CD4-positive, alpha-beta memory T cell (primary cell): ENCODE results near the gene SENP6. TPM values are rescaled to one million over a fixed set of nuclear protein-coding genes. Genes with fewer than 3 reads are reported as not detected.
A peak's percentile ranks its signal among the peaks of the same experiment; 100 is the strongest.

Source experiments
- CTCF ChIA-PET: fragments of 350-600 bp; sonication (Branson Sonifier 250); formaldehyde crosslinking; loops from one replicate; lab custom pipeline; 2021; ENCODE audit warnings: inconsistent platforms; ENCODE audit not compliant: partially characterized antibody; lab: Charles Lee
- POLR2A ChIA-PET: fragments of 350-600 bp; sonication (Branson Sonifier 250); formaldehyde crosslinking; loops from one replicate; lab custom pipeline; 2021; ENCODE audit not compliant: partially characterized antibody; lab: Charles Lee
- DNase-seq, 5 donors: peaks; one replicate each; pipeline versions ENCODE4 v3.0.0 to v3.0.0-alpha.2; 2020 to 2022; ENCODE audit warnings: mixed read lengths in 1 of 5
- H3K27ac ChIP-seq: one replicate; pipeline ENCODE4 v1.7.0; 2013; ENCODE audit warnings: low read depth, low read length
- H3K27me3 ChIP-seq: 2 replicates; pipeline ENCODE4 v1.7.0; 2013; ENCODE audit warnings: mild to moderate bottlenecking, low read length, moderate library complexity; ENCODE audit not compliant: insufficient read depth
- H3K36me3 ChIP-seq: 2 replicates; pipeline ENCODE4 v1.7.0; 2013; ENCODE audit warnings: mild to moderate bottlenecking, low read length, moderate library complexity; ENCODE audit not compliant: insufficient read depth
- H3K4me1 ChIP-seq: 2 replicates; pipeline ENCODE4 v1.7.0; 2013; ENCODE audit warnings: mild to moderate bottlenecking, low read length, moderate library complexity; ENCODE audit not compliant: insufficient read depth
- H3K4me3 ChIP-seq, 2 donors: one replicate each; pipeline ENCODE4 v1.7.0; 2013; ENCODE audit warnings: low read length in 2 of 2, mild to moderate bottlenecking in 1 of 2
- H3K9me3 ChIP-seq, 2 donors: one replicate each; pipeline ENCODE4 v1.7.0; 2013; ENCODE audit warnings: low read length in 2 of 2, control low read depth in 1 of 2; ENCODE audit not compliant: control insufficient read depth in 1 of 2
- H3K27ac Mint-ChIP-seq, 7 donors: one replicate each; pipeline ENCODE4 v1.8.0; 2020 to 2021; ENCODE audit warnings: mixed read lengths in 7 of 7, mild to moderate bottlenecking in 6 of 7, inconsistent platforms in 3 of 7, moderate library complexity in 3 of 7
- H3K27me3 Mint-ChIP-seq, 2 donors: one replicate each; pipeline ENCODE4 v1.8.0; 2020 to 2021; ENCODE audit warnings: mixed read lengths in 2 of 2
- H3K36me3 Mint-ChIP-seq, 2 donors: one replicate each; pipeline ENCODE4 v1.8.0; 2020 to 2021; ENCODE audit warnings: mixed read lengths in 2 of 2, inconsistent platforms in 1 of 2, mild to moderate bottlenecking in 1 of 2
- H3K4me1 Mint-ChIP-seq, 4 donors: one replicate each; pipeline ENCODE4 v1.8.0; 2020 to 2021; ENCODE audit warnings: mixed read lengths in 4 of 4, mild to moderate bottlenecking in 1 of 4
- H3K4me3 Mint-ChIP-seq, 8 donors: one replicate each; pipeline ENCODE4 v1.8.0; 2020 to 2021; ENCODE audit warnings: mixed read lengths in 8 of 8, mild to moderate bottlenecking in 7 of 8, moderate library complexity in 6 of 8, inconsistent platforms in 3 of 8
- H3K9me3 Mint-ChIP-seq, 8 donors: one replicate each; pipeline ENCODE4 v1.8.0; 2020 to 2021; ENCODE audit warnings: mixed read lengths in 8 of 8, mild to moderate bottlenecking in 5 of 8, inconsistent platforms in 3 of 8, moderate library complexity in 1 of 8
- intact Hi-C: fragments of 100-400 bp; cut with micrococcal nuclease; formaldehyde crosslinking; loops from one replicate; pipeline ENCODE4 v1.15.1; 2023
- polyA plus RNA-seq, 2 donors: library from polyadenylated mRNA; unstranded; fragments of 300-500 nt; fragmentation: Illumina TruSeq; gene quantifications; one replicate each; pipeline ENCODE4 v1.2.3, GENCODE V29; 2021
- total RNA-seq, 2 experiments: library from RNA; stranded (reverse); gene quantifications; one replicate each; pipeline ENCODE4 v1.2.3, GENCODE V29; 2021

The SENP6 gene
- total RNA-seq (100 to 1,000 TPM; 131 to 134 TPM), polyA plus RNA-seq (10 to 100 TPM; 36.2 to 70.5 TPM)

- peaks cover 43 to 75% (median 60%) of the 10 kb centered on the region in 4 donors for H3K4me1 Mint-ChIP-seq
- peak within 1 kb of the TSS; percentile 97 to 100 (median 98) for H3K27ac Mint-ChIP-seq
- no peaks in the 10 kb centered on the region for H3K9me3 ChIP-seq
- no peaks in the 10 kb centered on the region for H3K27me3 ChIP-seq
- no peaks in the 10 kb centered on the region for H3K36me3 ChIP-seq
- peaks cover 52% of the 10 kb centered on the region for H3K4me1 ChIP-seq
- H3K4me3 ChIP-seq: peak within 1 kb of the TSS; percentile 55 to 83
- DNase-seq: peak; percentile 78 to 84 (median 81)
- H3K9me3 Mint-ChIP-seq: no peaks in the 10 kb centered on the region
- CTCF ChIA-PET: no interaction called here
- H3K27me3 Mint-ChIP-seq: no peaks in the 10 kb centered on the region
- peaks cover 3 to 11% of the 10 kb centered on the region in 2 donors for H3K36me3 Mint-ChIP-seq
- H3K27ac ChIP-seq: peak within 1 kb of the TSS; percentile 96
- peak within 1 kb of the TSS; percentile 95 to 100 (median 98) for H3K4me3 Mint-ChIP-seq
- intact Hi-C loops: loop anchor here (1.0 to 5.0 kb wide), 4 partner anchors 146 to 1949 kb away; partner anchors contain the start of genes COX7A2, MYO6, SLC17A5 and TMEM30A
- POLR2A ChIA-PET: interaction anchor here (1.0 to 4.3 kb wide), 10 partner anchors 11 to 1948 kb away, joined by 3 to 46 read pairs (median 5); partner anchors contain the start of genes COX7A2, SLC17A5 and TMEM30A
These were observed at the start of gene SENP6 for GRCh38 chr6:75601304-75602245. Gene SENP6, plus strand, starts transcription at chr6:75601880. Its CDS starts 645 bp downstream, at chr6:75602525.

- Mint-ChIP-seq H3K4me1 (peaks cover 0 to 4% (median 2%) of the 10 kb centered on the region in 4 donors), H3K9me3 (peaks cover 0 to 8% (median under 1%) of the 10 kb centered on the region in 8 donors), H3K4me3 (no peak overlapping the region), H3K27me3 (peaks cover 5 to 8% of the 10 kb centered on the region in 2 donors), H3K27ac (no peak overlapping the region), H3K36me3 (no peaks in the 10 kb centered on the region)
- DNase-seq: no peak
- Histone ChIP-seq H3K9me3 (no peaks in the 10 kb centered on the region), H3K4me1 (no peaks in the 10 kb centered on the region), H3K4me3 (no peak overlapping the region), H3K27me3 (no peaks in the 10 kb centered on the region), H3K27ac (no peak overlapping the region), H3K36me3 (no peaks in the 10 kb centered on the region)
- intact Hi-C loops: no loop called here
- ChIA-PET CTCF (interaction anchor here (0.8 to 1.7 kb wide), 3 partner anchors 10 to 347 kb away, joined by 4 to 6 read pairs (median 6); no protein-coding TSS in a partner anchor), POLR2A (no interaction called here)
These were observed 45.4 kb upstream of the SENP6 start for GRCh38 chr6:75556240-75556639.

GRCh38 chr6:75557068-75557467 is 44.6 kb upstream of the SENP6 start:
- Histone ChIP-seq H3K27ac (no peak overlapping the region), H3K4me3 (no peak overlapping the region), H3K27me3 (no peaks in the 10 kb centered on the region), H3K9me3 (no peaks in the 10 kb centered on the region), H3K4me1 (no peaks in the 10 kb centered on the region), H3K36me3 (no peaks in the 10 kb centered on the region)
- DNase-seq: no peak
- H3K4me3 Mint-ChIP-seq: no peak overlapping the region
- H3K4me1 Mint-ChIP-seq: no peaks in the 10 kb centered on the region
- CTCF ChIA-PET: no interaction called here
- H3K27ac Mint-ChIP-seq: no peak overlapping the region
- H3K9me3 Mint-ChIP-seq: peaks cover 0 to 11% (median 1%) of the 10 kb centered on the region in 8 donors
- H3K36me3 Mint-ChIP-seq: no peaks in the 10 kb centered on the region
- intact Hi-C loops: no loop called here
- peaks cover 6 to 8% of the 10 kb centered on the region in 2 donors for H3K27me3 Mint-ChIP-seq
- POLR2A ChIA-PET: no interaction called here

- H3K4me3 ChIP-seq: no peak overlapping the region
- intact Hi-C loops: loop anchor here (1.0 kb wide), 1 partner anchor 266 kb away; no protein-coding TSS in a partner anchor
- DNase-seq: peak in 4 of 5 donors; percentile 4 to 21 (median 10)
- POLR2A ChIA-PET: no interaction called here
- no peak overlapping the region for H3K27ac ChIP-seq
- H3K4me3 Mint-ChIP-seq: no peak overlapping the region
- H3K9me3 Mint-ChIP-seq: peaks cover 0 to 40% (median 22%) of the 10 kb centered on the region in 8 donors
- peaks cover 5% of the 10 kb centered on the region for H3K27me3 ChIP-seq
- peaks cover 0 to 3% of the 10 kb centered on the region in 2 donors for H3K36me3 Mint-ChIP-seq
- CTCF ChIA-PET: interaction anchor here (0.7 to 1.6 kb wide), 6 partner anchors 11 to 359 kb away, joined by 3 to 6 read pairs (median 3); no protein-coding TSS in a partner anchor
- no peaks in the 10 kb centered on the region for H3K9me3 ChIP-seq
- no peaks in the 10 kb centered on the region for H3K4me1 Mint-ChIP-seq
- H3K4me1 ChIP-seq: no peaks in the 10 kb centered on the region
- no peak overlapping the region for H3K27ac Mint-ChIP-seq
- peaks cover 25 to 26% of the 10 kb centered on the region in 2 donors for H3K27me3 Mint-ChIP-seq
- no peaks in the 10 kb centered on the region for H3K36me3 ChIP-seq
These were observed 38.6 kb upstream of the SENP6 start for GRCh38 chr6:75563032-75563431.

- intact Hi-C loops: no loop called here
- Histone ChIP-seq H3K27ac (no peak overlapping the region), H3K27me3 (peaks cover 5% of the 10 kb centered on the region), H3K9me3 (no peaks in the 10 kb centered on the region), H3K4me1 (no peaks in the 10 kb centered on the region), H3K36me3 (no peaks in the 10 kb centered on the region), H3K4me3 (no peak overlapping the region)
- Mint-ChIP-seq H3K27me3 (peaks cover 21 to 28% of the 10 kb centered on the region in 2 donors), H3K27ac (no peak overlapping the region), H3K4me1 (no peaks in the 10 kb centered on the region), H3K4me3 (no peak overlapping the region), H3K9me3 (peaks cover 0 to 32% (median 23%) of the 10 kb centered on the region in 8 donors), H3K36me3 (peaks cover 0 to 3% of the 10 kb centered on the region in 2 donors)
- DNase-seq: no peak
- POLR2A ChIA-PET: no interaction called here
- CTCF ChIA-PET: no interaction called here
These were observed 35.4 kb upstream of the SENP6 start for GRCh38 chr6:75566137-75566767.

GRCh38 chr6:75568100-75568499 is 33.6 kb upstream of the SENP6 start:
- CTCF ChIA-PET: interaction anchor here (0.7 kb wide), 1 partner anchor 90 kb away, joined by 3 read pairs; no protein-coding TSS in a partner anchor
- POLR2A ChIA-PET: no interaction called here

More at GRCh38 chr6:75568100-75568499, 33.6 kb upstream of the SENP6 start:
- Histone ChIP-seq H3K4me1 (no peaks in the 10 kb centered on the region), H3K27me3 (peaks cover 5% of the 10 kb centered on the region), H3K9me3 (no peaks in the 10 kb centered on the region), H3K27ac (no peak overlapping the region), H3K4me3 (no peak overlapping the region), H3K36me3 (no peaks in the 10 kb centered on the region)
- intact Hi-C loops: no loop called here
- Mint-ChIP-seq H3K4me1 (no peaks in the 10 kb centered on the region), H3K9me3 (peaks cover 0 to 30% (median 22%) of the 10 kb centered on the region in 8 donors), H3K4me3 (no peak overlapping the region), H3K27ac (no peak overlapping the region), H3K27me3 (peaks cover 20 to 28% of the 10 kb centered on the region in 2 donors), H3K36me3 (peaks cover 0 to 3% of the 10 kb centered on the region in 2 donors)
- no peak for DNase-seq
